ELF-1 (cell line): Measurements from ENCODE around the gene CCT8.

Experiments used
- DNase-seq: peaks from one replicate; pipeline ENCODE4 v3.0.0-alpha.2; 2016; ENCODE audit warnings: low read depth, low spot score

The CCT8 gene, protein sequence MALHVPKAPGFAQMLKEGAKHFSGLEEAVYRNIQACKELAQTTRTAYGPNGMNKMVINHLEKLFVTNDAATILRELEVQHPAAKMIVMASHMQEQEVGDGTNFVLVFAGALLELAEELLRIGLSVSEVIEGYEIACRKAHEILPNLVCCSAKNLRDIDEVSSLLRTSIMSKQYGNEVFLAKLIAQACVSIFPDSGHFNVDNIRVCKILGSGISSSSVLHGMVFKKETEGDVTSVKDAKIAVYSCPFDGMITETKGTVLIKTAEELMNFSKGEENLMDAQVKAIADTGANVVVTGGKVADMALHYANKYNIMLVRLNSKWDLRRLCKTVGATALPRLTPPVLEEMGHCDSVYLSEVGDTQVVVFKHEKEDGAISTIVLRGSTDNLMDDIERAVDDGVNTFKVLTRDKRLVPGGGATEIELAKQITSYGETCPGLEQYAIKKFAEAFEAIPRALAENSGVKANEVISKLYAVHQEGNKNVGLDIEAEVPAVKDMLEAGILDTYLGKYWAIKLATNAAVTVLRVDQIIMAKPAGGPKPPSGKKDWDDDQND

DNA sequence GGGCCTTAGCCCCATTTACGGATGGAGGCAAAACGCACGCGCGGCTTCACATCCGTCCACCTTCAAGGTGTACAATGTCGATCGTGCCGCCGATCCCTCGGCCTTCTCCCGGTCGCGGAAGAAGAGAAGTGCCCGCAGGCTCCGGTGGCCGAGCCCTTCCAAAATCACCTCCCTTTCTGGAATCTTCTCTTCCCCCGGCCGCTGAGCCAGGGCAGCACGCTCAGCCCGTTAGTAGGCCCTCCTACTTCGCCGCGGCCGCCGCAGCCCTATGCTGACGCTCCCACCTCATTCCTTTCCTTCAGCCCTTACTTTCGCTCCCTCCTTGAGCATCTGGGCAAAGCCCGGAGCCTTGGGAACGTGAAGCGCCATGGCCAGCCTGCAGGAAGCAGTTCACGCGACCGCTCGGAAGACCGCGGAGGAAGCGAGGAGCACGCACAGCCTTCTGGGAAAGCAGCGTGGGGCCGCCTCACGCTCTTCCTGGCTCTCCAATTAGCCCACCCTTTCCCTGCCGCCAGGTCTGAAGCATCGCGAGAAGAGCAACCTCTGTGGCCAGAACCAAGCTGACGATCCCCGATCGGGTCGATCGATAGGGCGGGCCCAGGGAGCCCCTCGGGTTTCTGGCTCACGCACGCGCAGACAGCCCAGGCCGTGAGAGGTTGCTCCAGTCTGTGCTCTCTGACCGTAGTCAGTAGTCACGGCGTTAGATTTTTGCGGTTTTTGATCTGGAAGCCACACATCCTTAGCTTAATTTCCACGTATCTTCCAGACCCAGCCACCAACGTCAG lies at the start of gene CCT8:
TSS of gene CCT8 (minus strand) at position 427 of the 785 bp plus-strand sequence. CDS start at position 369, 58 bp downstream.
- DNase-seq: peak; percentile 99

DNA sequence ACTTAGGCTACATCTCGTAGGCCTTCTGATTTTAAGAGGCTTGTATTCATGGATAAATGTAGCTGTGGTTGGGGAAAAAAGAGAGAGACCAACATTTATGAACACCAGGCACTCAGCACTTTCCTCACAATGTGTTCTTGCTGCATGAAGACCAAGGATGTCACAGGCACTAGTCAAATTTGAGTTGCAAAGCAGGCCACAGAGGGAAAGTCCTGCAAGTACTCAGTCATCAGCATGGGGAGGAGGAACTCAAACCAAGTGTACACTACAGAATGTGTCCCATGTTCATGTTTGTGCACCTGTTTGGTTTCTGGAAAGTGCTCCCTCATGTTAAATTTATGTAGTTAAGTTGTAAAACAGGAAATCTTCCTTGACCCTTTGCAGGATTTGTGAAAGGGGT lies 48.3 kb upstream of the CCT8 start:
- DNase-seq: no peak

DNA sequence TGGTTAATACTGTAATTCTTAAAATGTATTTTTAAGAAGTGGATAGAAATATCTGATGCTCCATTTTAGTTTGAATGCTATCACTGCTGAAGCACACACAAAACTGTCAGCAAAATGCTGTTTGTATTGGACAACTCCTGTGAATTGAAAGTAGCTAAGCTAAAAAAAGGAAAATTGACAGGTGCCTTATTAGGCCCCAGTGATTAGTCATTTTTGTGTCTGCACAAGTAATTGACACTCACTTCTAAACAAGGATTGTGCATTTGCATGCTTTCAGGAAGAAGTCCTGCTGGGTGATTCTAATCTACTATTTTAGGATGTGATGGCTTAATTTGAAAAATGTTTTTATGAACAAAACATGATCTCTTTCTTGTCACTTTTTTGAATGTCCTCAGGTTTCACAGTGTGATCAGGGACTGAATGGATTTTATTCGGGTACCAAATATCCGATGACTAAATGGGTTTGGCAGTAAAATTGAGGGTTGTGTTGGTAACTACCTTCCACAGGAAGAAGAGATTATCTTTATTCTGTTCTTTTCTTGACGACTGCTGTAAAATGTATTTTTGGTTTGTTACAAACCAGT lies 44.0 kb upstream of the CCT8 start:
- DNase-seq: no peak

DNA sequence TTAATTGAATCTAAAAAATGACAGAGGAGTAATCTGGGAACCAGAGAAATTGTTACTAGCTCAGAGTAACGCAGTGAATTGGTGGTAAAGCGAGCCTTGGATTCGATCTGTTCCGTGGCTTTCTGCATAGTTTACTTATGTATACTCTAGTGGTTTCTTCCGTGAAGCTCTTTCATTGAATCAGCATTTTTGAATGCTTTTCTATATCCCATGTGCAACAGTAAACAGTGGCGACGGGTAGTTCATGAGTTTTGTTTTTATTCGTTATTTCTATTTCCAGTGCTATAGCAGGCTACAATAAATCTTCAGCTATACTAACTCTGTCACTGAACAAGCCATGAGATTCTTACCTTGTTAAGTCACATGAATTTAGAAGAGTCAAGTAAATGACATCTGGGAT lies 42.5 kb upstream of the CCT8 start:
- DNase-seq: no peak

DNA sequence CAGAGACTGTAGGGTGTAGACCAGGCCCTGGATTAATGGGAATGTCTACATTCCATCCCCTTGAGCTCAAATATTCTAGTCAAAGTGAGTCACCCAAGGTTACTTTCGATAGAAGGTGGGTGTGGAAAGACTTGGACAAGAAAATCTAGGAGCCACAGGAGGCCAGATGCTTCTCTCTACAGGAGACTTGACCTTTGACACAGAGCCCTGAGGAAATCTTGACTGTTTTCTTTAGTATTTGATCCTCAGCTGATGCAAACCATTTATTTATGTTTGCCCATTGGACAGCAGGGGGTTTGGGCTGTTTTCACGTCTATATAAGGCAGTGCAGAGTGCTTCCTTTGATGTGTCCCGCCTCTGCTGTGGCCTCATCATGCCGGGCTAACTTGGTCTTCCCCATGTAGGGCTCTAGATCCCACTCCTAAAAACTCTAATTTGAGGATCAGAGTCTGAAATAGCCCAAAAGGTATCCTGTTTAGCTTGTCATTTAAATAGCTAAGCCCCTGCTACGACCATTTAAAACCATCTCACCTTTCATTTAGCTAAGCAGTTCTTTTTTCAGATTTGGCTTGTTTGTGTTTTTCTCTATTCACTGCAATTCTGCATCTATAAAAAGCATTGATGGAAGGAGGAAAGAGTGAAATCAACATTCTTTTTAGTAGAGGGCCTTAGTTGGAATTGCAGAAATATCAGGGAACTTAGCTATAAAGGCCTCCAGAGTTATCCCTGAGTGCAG lies 41.5 kb upstream of the CCT8 start:
- DNase-seq: peak; percentile 91

DNA sequence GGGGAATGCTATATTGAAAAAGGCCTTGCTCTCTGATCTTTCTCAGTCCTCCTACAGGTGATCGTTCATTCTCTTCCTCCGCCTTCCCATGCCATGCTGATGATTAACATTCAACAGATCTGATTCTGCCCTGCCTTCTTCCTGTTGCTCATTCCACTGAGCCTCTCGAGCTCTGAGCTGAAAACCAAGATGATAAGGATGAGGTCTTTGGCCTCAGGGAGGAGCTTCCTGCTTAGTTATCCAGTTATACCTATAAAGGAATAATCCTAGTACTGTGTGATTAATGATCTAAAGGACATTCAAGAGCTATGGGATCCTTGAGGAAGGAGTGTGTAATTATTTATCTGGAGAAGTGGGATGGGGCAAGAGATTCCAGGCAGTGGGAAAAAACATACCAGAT lies 31.8 kb upstream of the CCT8 start:
- DNase-seq: no peak

DNA sequence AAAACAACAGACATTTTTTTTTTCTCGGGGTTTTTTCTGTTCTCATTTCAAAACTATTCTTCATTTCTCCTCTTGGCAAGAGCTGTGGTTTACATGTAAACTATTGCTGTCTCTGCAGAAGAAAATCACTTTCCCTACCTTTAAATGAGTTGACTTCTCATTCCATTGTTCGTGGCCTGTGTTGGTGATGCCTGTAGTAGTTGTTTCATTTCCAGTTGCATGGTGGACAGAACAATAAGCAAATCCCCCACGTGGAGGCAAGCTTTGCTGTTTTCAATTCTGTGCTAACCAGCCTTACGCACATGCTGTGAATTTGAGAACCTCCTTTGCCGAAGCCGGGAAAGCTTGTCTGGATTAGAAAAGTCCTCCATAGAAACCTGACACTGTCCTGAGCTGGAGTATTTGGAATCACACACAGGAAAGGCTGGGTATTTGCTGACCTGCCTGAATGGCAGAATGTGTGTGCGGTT lies 30.8 kb upstream of the CCT8 start:
- DNase-seq: no peak

DNA sequence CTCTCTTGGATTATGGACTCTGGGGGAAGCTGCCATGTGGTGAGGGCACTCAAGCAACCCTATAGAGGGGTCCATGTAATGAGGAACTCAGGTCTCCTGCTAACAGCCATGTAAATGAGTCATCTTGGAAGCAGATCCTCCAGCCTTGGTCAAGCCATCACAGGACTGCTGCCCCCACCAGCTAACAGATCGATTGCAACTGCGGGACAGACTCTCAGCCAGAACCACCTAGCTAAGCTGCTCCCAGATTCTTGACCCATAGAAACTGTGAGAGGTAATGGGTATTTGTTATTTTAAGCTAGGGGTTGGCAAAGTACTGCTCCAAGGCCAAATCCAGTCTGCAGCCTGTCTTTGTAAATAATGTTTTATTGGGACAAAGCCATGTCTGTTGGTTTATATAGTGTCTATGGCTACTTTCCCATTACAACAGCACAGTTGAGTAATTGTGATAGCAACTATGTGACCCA lies 29.4 kb upstream of the CCT8 start:
- no peak for DNase-seq

DNA sequence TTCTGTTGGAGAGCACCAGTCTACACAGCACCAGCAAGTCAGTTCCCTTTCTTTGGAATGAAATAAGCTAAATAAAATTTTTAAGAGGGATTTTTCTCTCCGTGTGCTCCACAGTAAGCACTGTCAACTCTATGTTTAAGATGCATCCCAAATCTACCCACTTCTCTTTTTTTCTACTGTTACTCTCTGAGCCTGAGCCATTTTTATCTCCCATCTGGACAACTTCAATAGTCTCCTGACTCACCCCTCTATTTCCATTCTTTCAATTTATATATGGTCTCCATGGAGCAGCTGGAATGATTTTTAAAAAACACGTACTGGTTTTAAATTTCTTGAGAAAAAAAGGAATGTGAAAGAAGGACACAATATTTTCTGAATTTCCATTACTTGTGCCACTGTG lies 24.7 kb upstream of the CCT8 start:
- DNase-seq: no peak

DNA sequence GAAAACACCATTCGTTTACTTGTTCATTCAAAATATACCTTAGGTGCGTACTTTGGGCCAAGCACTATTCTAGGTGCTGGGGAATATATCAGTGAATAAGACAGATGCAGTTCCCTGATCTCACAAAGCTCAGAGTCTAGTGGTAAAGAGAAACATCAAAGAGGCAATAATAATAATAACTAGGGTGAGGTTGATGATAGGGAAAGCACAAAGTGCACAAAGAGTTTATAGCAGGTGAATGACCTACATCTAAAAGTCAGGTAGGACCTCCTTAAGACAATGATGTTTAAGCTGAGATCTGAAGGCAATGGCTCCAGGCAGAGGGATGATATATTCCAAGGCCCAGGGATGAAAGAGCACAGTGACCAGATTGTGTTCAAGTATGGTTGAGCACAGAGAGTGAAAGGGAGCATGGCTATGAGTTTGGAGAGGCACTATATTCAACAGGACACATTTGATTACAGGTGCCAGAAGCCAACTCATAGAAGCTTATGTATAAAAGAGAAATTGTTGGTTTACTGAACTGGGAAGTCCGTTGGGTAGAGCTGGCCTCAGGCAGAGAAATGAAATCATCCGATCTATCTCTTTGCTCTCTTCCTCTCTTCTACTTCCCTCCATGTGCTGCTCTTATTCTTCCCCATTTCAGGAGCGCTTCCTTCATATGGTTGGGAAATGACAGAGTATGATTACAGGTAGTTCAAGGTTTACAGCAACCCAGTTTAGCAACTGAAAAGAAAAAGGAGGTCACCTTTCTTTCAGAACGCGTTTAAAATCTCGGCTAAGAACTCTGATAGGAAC lies 23.0 kb upstream of the CCT8 start:
- DNase-seq: no peak

DNA sequence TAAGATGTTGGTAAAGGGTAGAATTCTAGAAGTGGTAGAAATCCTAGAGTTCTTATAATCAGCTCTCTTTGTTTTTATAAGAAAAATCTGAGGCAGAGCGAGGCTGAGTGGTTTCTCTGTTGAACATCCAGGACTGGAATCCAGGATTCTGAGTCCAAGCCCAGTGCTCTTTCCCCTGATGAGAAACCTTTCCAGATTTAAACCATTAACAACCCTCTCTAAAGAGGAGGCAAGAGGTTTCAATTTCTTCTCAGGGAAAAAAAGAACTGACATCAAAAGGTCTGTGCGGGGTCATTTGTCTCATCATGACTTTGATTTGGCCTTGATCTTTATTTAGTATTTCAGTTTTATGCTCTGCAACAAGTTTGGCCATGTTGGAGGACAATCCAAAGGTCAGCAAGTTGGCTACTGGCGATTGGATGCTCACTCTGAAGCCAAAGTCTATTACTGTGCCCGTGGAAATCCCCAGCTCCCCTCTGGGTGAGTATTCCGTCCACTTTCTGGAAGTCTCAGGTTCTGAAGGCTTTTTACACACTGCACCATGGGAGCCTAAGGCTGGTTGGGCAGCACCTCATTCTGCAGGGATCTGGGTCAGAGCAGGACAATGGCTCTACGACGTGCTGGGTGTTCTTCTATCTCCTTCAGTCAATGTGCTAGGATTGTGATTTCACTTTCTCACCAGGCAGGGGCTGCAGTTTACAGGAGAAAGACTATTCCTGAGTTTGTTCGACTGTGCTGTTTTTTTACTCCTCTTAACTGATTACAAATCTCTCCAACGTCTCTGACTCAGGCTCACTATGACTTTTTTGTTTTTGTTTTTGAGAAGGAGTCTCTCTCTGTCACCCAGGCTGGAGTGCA lies 18.9 kb upstream of the CCT8 start:
- DNase-seq: no peak

DNA sequence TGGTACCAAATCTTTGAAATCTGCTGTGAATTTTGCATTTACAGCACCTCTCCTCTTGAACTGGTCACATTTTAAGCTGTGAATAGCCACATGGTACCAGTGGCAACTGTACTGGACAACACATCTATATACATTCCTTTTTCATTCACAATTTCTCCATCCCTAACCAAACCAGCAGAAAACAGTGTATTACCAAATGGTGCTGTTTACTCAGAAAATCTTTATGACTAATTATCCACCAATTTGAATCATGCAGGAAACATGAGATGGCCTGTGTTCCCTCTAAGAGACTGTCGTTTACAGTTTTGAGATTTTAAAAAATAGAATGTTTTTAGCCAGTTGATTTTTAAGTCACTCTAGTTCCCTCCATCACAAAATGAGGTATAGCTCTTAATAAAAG lies 17.6 kb upstream of the CCT8 start:
- no peak for DNase-seq

DNA sequence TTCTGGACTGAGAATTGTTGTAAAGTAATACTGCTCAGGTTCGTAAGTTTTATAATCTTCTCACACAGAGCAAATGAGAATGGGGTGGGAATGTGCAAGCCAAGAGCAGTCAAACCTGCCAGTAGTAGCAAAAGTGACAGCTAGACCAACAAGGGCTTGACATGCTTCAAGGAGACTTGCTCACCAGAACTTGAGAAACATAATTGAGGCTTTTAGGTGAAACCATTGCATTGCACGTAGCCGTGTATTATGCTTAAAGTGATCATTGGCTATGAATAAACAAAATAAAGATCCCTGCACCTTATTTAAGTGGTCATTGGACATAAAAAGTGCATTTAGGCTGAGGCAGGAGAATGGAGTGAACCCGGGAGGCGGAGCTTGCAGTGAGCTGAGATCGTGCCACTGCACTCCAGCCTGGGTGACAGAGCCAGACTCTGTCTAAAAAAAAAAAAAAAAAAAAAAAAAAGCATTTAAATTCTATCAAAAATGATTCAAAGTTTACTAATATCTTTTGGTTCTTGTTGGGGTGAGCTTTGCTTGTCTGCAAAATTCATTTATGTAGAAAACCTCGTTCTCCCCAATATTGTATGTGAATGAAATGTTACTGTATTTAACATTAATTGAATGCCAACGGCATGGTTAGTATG lies 11.8 kb upstream of the CCT8 start:
- no peak for DNase-seq

DNA sequence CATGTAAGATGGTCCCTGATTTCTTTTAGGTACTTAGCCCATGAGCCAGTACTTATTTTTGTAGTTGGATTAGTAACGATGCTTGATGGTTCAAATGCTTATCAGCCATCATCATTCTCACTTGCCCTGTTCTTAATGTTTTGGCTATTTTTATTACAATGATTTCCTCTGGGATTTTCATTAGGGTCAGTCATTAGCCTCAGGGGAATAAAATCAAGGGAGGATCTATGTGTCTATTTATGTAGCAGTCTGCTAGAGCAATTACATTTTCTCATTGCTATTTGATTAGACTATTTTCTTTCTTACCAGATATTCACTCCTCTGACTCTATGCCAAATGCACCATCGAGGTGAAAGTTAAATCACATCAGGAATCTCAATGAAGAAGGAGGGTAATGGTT lies 10.9 kb upstream of the CCT8 start:
- DNase-seq: no peak

DNA sequence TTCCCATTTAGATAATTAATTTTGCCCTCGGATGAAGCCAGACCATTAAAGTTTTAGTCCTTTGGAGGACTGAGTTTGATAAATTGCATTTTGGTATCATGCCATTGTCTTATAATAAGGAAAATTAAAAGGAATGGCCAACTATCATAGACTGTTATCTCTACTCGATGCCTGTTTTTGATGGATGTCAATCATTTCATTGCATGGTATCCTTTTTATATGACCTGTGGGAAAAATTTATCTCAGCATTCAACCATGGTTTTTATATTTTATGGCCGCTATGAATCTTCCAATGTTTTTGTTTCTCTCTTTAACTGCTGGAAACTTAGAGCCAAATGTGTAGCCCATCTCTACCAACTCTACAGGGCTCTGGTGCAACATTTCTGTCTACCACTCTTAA lies 9.9 kb upstream of the CCT8 start:
- DNase-seq: no peak

DNA sequence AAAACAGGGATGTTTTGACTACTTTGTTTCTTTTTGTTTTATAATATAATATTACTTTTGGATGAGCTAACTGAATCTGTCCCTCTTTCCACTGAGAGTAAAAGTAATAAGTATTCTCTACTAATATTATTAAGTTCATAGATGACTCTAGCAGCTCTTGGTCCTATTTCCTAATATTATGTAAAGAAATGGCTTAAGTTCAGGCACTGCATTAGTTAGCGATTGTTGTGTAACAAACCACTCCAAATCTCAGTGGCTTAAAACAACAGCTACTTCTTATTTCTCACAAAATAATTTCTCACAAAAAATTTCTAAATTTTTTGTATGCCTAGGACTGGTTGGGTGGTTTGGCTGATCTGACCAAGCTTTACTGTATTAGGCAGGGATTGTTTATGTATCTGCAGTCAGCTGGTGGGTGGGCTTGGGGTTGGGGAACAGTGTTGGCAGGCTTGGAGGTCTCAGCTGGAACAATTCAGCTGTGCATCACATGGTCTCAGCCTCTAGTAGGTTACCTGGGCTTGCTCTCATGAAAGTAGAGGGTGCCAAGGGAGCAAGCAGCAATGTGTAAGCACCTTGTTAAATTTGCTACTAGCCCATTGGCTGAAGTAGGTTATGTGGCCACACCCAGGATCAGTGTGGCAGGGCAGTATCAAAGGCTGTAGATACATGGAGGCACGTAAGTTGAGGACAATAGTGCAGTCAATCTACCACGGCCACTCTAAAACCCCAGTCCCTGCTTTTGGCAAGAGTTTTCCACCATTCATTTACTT lies 8.8 kb upstream of the CCT8 start:
- no peak for DNase-seq

DNA sequence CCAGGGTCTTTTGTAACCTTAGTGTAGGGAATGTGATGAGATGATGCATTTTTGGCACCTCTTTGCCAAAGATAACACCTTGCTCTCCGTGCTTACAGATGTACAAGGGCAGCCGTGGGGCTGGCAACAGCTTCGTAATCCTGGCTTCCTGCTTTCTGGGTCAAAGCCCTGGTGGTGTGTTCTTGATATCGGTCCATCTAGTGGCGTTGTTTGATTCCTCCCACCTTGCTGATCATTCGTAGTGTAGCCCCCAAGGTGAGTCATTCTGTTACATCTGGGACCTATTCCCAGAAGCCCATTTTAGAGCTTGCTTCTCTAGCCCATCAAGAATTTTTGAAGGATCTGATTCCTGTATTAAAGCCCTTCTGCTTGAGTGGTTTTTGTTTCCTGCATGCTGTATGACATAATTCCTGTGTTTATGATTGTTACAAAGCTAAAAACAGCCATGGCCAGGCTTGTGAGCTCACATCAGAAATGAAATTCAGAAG lies 7.0 kb upstream of the CCT8 start:
- no peak for DNase-seq
